Spinal cord (tissue), 10 donors: ENCODE data around the gene CSNK1G3. TPM values are rescaled to one million over a fixed set of nuclear protein-coding genes. Genes with fewer than 3 reads are reported as not detected.
A peak's percentile ranks its signal among the peaks of the same experiment; 100 is the strongest.

ENCODE experiments used
- DNase-seq, 6 donors: peaks; one replicate each; pipeline versions ENCODE4 v3.0.0 to v3.0.0-alpha.2; 2013 to 2015; ENCODE audit warnings: low spot score in 6 of 6, low read depth in 4 of 6
- H3K27ac ChIP-seq: one replicate; pipeline ENCODE4 v1.5.1; 2013; ENCODE audit warnings: low read depth, low read length, control low read depth
- H3K27me3 ChIP-seq: one replicate; pipeline ENCODE4 v1.6.1; 2013; ENCODE audit warnings: low read length; ENCODE audit not compliant: control insufficient read depth, insufficient read depth
- H3K36me3 ChIP-seq: one replicate; pipeline ENCODE4 v1.6.1; 2013; ENCODE audit warnings: low read length; ENCODE audit not compliant: control insufficient read depth, insufficient read depth
- H3K4me1 ChIP-seq: one replicate; pipeline ENCODE4 v1.6.1; 2013; ENCODE audit warnings: low read length; ENCODE audit not compliant: control insufficient read depth, insufficient read depth
- H3K4me3 ChIP-seq: one replicate; pipeline ENCODE4 v1.5.1; 2013; ENCODE audit warnings: low read depth, low read length, control low read depth
- H3K9me3 ChIP-seq: one replicate; pipeline ENCODE4 v1.6.1; 2013; ENCODE audit warnings: low read length; ENCODE audit not compliant: control insufficient read depth, insufficient read depth
- WGBS: methylation state at CpG from one replicate; pipeline ENCODE4 v1.1.5; 2013; ENCODE audit warnings: missing lambda C conversion rate; ENCODE audit not compliant: insufficient coverage; 5-methylcytosine and 5-hydroxymethylcytosine counted together
- polyA plus RNA-seq, 2 donors: library from polyadenylated mRNA; unstranded; fragments of 120-200 nt; gene quantifications; one replicate each; pipeline ENCODE4 v1.2.1, GENCODE V29; 2013; ENCODE audit not compliant: insufficient read length in 2 of 2
- total RNA-seq, 2 donors: library from RNA; depleted of rRNA in 1 of 2; stranded (reverse); fragments of 120-200 nt in 1 of 2; fragments of >200 nt in 1 of 2; gene quantifications; one replicate each; pipeline versions ENCODE4 v1.2.3 to v1.2.4, GENCODE V29; 2013 to 2014
- donor health status: healthy.

Gene CSNK1G3
- total and polyA plus RNA-seq, 4 donors, result 27.6 to 111 (median 54.6) TPM

DNA sequence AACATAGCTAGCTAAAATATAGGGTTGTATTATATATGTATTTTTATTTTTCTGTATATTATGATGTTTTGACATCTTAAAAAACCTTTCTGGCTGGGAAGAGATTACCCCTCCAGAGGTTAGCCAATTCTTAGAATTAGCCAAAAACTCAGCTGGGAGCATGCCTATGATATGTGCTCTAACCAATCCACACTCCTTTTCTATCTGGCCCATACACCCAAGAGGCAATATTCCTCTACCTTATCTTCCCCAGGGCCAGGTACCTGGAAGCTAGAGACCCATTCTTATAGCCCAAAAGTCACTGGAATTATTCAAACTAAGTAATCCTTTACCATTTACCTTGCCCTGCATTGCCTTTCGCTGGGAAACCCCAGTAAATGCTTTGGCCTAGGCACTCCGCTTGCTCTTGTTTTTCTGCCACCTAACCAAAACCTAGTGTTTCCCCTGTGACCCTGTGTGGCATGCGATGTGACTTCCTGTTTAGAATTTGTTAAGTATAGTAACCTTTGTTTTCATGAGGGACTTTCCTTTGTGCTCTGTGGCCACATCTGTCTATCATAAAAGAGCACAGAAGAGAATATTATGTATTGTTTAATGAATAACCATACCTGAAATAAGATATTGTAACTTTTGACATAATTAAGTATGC is 37.4 kb downstream of the CSNK1G3 start:
- no peaks in the 10 kb centered on the region for H3K4me1 ChIP-seq
- H3K27me3 ChIP-seq, result no peaks in the 10 kb centered on the region
- H3K36me3 ChIP-seq, result no peaks in the 10 kb centered on the region
- no peak overlapping the region for H3K27ac ChIP-seq
- DNase-seq, result no peak
- no peaks in the 10 kb centered on the region for H3K9me3 ChIP-seq
- no CpG with 5 or more reads among the region's 3 CpGs for WGBS
- no peak overlapping the region for H3K4me3 ChIP-seq

DNA sequence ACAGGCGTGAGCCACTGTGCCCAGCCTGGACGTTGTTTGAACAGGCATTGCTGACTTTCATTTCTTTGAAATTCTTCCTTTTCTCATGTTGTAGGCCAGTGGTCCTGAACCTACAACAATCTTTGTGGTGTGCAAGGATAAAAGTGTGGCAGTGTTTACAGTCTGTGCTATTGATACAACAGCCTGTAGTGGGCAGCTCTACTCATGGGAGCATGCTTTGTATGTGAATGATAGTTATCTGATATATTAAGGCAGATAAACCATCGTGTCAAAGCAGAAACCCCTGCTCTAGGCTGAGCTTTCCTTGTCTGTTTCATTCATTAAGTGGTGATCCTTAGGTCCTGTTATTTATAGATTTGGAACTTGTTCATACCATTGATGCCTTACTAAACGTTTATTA is 42.6 kb downstream of the CSNK1G3 start:
- Histone ChIP-seq H3K36me3 (no peaks in the 10 kb centered on the region), H3K4me3 (no peak overlapping the region), H3K9me3 (no peaks in the 10 kb centered on the region), H3K4me1 (no peaks in the 10 kb centered on the region), H3K27me3 (no peaks in the 10 kb centered on the region), H3K27ac (no peak overlapping the region)
- no peak for DNase-seq
- WGBS, result 93% methylated on average over 2 of the region's 4 CpGs

DNA sequence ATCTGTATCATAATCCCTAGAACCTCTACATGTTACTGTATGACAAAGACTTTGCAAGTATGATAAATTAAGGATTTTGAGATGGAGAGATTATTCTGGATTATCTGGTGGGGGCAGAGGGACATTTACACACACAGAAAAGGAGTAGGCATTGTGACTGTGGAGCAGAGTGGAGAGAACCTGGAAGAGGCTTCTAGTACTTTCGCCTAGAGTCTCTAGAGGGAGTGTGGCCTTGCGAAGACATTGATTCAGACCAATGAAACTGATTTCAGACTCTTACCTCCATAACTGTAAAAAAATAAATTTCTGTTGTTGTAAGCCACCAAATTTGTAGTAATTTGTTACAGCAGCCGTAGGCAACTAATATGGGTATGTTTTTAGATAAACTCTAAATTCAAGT is 45.9 kb downstream of the CSNK1G3 start:
- no peaks in the 10 kb centered on the region for H3K36me3 ChIP-seq
- H3K9me3 ChIP-seq, result no peaks in the 10 kb centered on the region
- DNase-seq, result no peak
- H3K4me3 ChIP-seq, result no peak overlapping the region
- no peaks in the 10 kb centered on the region for H3K4me1 ChIP-seq
- H3K27me3 ChIP-seq, result no peaks in the 10 kb centered on the region
- no CpG with 5 or more reads among the region's 3 CpGs for WGBS
- no peak overlapping the region for H3K27ac ChIP-seq

DNA sequence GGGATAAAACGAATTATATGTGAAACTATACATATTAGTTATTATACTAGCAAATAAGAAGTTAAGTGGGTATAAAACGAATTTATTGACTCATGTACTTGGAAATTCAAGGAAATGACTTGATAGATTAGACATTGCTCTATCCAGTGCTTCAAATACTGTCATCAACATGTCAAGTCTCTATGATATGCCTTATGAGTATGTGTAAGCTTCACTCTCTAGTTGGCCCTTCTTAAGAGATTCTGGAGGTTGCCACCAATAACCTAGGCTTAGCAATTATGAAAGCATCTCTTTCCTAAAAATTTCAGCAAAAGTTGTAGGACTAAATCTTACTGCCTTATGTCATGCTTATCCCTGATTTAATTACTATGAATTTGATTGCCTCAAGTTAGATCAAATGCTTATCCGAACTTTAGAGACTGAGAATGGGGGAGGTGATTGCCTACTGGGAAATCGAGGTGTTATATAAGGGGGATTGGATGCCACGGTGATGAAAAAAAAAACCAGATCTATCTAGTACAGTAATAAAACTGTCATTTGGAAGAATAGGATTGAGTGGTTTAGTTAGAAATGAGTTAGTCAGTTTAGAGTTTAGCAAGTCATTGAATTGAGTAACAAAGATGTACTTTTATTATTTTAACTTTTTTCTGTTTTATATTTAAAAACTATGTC is 46.9 kb downstream of the CSNK1G3 start:
- no peak for DNase-seq
- Histone ChIP-seq H3K4me3 (no peak overlapping the region), H3K9me3 (no peaks in the 10 kb centered on the region), H3K4me1 (no peaks in the 10 kb centered on the region), H3K36me3 (no peaks in the 10 kb centered on the region), H3K27ac (no peak overlapping the region), H3K27me3 (no peaks in the 10 kb centered on the region)
- no CpG with 5 or more reads among the region's 5 CpGs for WGBS

DNA sequence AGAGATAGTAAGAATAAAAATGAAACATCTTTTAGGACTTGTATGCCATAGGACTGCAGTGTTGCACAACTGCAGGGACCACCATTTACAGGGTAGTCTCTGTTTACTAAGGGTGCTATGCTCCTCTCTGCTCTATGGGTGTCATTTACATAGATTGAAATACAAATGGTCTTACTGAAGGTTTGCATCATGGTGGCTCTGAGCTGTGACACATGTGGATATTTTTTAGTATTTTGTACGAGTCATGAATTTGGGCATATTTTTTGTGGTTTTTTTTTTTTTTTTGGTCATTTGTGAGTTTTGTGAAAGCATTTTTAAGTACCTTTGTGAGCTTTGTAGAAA is 47.4 kb downstream of the CSNK1G3 start:
- WGBS, result 100% methylated on average over 1 of the region's 1 CpG
- Histone ChIP-seq H3K27ac (no peak overlapping the region), H3K4me3 (no peak overlapping the region), H3K36me3 (no peaks in the 10 kb centered on the region), H3K27me3 (no peaks in the 10 kb centered on the region), H3K4me1 (no peaks in the 10 kb centered on the region), H3K9me3 (no peaks in the 10 kb centered on the region)
- no peak for DNase-seq

DNA sequence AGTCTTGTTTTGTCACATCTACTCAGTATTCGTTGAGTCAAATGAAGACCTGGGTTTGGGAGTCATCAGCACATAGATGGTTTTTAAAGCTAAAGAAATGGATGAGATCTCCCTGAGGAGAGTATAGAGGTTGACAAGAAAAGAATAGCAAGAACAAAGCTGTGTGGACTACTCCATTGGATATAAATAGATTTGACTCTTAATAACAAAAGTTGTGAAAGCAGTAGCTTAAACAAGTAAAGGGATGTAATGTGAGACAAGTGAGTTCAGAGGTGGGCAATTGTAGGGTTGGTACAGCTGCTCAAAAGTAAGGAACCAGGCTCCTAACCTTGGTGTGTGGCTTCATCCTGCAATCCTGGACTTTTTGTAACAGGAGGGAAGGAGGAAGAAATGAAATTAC is 49.3 kb downstream of the CSNK1G3 start:
- no CpG with 5 or more reads among the region's 1 CpG for WGBS
- no peak for DNase-seq
- H3K9me3 ChIP-seq, result no peaks in the 10 kb centered on the region
- no peaks in the 10 kb centered on the region for H3K27me3 ChIP-seq
- H3K36me3 ChIP-seq, result no peaks in the 10 kb centered on the region
- H3K27ac ChIP-seq, result no peak overlapping the region
- no peak overlapping the region for H3K4me3 ChIP-seq
- no peaks in the 10 kb centered on the region for H3K4me1 ChIP-seq

DNA sequence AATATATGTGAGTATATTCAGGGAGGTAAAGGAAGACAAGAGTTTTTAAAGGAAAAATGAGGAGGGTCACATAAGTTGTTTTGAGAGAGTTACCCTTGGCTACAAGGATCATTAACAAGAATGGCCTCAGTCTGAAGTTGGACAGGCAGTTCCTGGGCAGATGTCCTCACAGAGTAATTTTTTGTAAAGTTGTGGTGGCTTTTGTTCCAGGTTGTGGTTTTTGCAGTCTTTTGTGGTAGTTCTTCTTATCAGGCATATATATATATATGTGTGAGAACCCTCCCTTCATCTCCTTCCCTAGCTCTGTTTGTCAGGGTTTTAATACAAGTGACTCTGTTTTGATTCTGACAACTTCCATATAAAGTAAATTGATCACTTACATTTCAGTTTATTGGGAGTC is 60.0 kb downstream of the CSNK1G3 start:
- H3K4me3 ChIP-seq, result no peak overlapping the region
- H3K9me3 ChIP-seq, result peaks cover 1% of the 10 kb centered on the region
- DNase-seq, result no peak
- H3K27me3 ChIP-seq, result no peaks in the 10 kb centered on the region
- no peak overlapping the region for H3K27ac ChIP-seq
- no peaks in the 10 kb centered on the region for H3K4me1 ChIP-seq
- H3K36me3 ChIP-seq, result peaks cover 3% of the 10 kb centered on the region

DNA sequence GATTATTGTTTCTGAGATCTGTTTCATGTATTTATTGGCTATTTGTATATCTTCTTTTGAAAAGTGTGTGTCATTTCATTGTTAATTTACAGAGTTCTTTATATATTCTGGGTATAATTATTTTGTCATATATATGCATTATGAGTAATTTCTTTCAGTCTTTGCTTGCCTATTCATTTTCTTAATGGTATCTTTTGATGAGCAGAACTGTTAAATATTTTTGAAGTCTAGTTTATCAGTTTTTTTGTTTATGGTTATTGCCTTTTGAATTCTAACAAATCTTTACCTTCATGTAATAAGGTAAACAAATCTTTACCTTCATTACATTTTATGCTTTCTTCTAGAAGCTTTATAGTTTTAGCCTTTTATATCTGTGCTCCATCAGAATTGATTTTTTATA is 66.4 kb downstream of the CSNK1G3 start:
- H3K4me1 ChIP-seq, result no peaks in the 10 kb centered on the region
- H3K27ac ChIP-seq, result no peak overlapping the region
- no peaks in the 10 kb centered on the region for H3K9me3 ChIP-seq
- H3K36me3 ChIP-seq, result peaks cover 3% of the 10 kb centered on the region
- no peak overlapping the region for H3K4me3 ChIP-seq
- DNase-seq, result no peak
- no peaks in the 10 kb centered on the region for H3K27me3 ChIP-seq

DNA sequence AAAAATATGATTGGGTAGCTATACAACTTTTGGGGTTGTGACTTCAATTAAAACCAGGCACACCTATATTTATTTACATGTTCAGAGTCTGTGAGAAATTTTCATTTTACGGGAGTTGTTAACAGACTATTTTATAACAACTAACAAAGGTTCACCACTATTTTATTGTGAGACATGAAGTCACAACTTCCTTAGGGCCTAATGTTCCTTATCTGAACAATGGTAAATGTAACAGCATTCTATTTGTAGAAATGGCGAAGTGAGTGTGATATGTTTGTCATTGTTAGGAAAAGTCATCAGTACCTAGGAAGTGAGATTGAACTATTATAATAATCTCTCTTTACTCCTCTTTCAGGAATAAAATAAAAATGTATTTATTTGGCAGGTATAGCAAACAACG is 67.4 kb downstream of the CSNK1G3 start:
- no CpG with 5 or more reads among the region's 3 CpGs for WGBS
- Histone ChIP-seq H3K4me3 (no peak overlapping the region), H3K36me3 (peaks cover 2% of the 10 kb centered on the region), H3K27me3 (no peaks in the 10 kb centered on the region), H3K9me3 (no peaks in the 10 kb centered on the region), H3K4me1 (no peaks in the 10 kb centered on the region), H3K27ac (no peak overlapping the region)
- DNase-seq, result no peak

DNA sequence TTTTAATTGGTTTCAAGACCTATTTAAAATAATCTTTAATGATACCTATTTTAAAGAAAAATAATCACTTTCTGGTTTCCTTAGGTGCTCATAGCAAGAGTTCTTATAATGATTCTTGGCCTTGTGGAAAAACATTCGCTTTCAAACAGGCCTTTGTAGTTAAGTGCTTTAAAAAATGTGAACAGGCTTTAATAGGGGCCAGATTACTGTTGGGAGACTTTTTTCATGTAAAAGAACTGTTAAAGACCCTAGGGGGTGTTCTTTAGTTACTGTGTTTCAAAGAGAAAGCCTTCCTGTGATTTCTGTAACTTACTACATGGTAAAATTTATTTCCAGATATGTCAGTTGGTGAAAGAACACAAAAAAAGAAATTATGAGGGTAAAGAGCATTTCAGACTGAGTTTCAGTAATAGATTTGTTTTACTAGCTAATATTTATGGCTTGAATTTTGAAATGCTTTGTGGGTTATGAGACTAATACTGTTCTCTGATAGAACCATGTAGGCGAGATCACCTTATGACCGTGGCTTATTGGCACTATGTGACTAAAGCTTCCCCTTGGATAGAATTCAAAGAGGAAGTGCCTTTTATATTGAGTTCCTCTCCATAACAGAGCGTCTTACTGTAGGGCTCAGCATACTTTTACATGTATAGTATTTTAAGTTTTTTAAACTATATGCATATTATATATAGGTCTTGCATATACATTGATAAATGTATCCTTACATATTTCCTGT is 70.7 kb downstream of the CSNK1G3 start:
- peak in 1 of 6 donors; percentile 4 for DNase-seq
- no peak overlapping the region for H3K27ac ChIP-seq
- no peaks in the 10 kb centered on the region for H3K4me1 ChIP-seq
- WGBS, result 64% methylated on average over 1 of the region's 4 CpGs
- no peaks in the 10 kb centered on the region for H3K36me3 ChIP-seq
- no peaks in the 10 kb centered on the region for H3K9me3 ChIP-seq
- H3K4me3 ChIP-seq, result no peak overlapping the region
- no peaks in the 10 kb centered on the region for H3K27me3 ChIP-seq
